GM12891 (cell line): ENCODE data around the gene SORL1.

Source experiments
- DNase-seq: peaks from one replicate; pipeline ENCODE4 v3.0.0; 2011; ENCODE audit warnings: low spot score; ENCODE audit not compliant: insufficient read length
- FAIRE-seq: peaks from 2 replicates; lab custom pipeline; 2011; peaks lifted over from hg19 to GRCh38; lab: Jason Lieb, UNC
- PAX5 ChIP-seq: IDR thresholded peaks from 2 replicates; pipeline ENCODE4 v1.6.1; 2011; ENCODE audit warnings: low read length, moderate library complexity, mild to moderate bottlenecking; ENCODE audit not compliant: insufficient read depth, severe bottlenecking
- POLR2A ChIP-seq: IDR thresholded peaks from 2 replicates; pipeline ENCODE4 v1.6.1; 2011; ENCODE audit warnings: low read depth, low read length, control low read depth
- POLR2AphosphoS5 ChIP-seq: IDR thresholded peaks from 2 replicates; pipeline ENCODE4 v1.6.1; 2011; ENCODE audit warnings: low read depth, low read length, control low read depth
- POU2F2 ChIP-seq: IDR thresholded peaks from 2 replicates; pipeline ENCODE4 v1.6.1; 2011; ENCODE audit warnings: low read depth, mild to moderate bottlenecking, control low read depth, low read length, moderate library complexity
- SPI1 ChIP-seq: IDR thresholded peaks from 2 replicates; pipeline ENCODE4 v1.6.1; 2011; ENCODE audit warnings: low read depth, low read length, control low read depth
- TAF1 ChIP-seq: IDR thresholded peaks from 2 replicates; pipeline ENCODE4 v1.6.1; 2011; ENCODE audit warnings: low read depth, low read length, control low read depth

The SORL1 gene

GRCh38 chr11:121439759-121440158 lies 12.4 kb upstream of the SORL1 start:
- DNase-seq (no peak), FAIRE-seq (no peak)
- no peak for TF ChIP-seq POLR2AphosphoS5
- TF ChIP-seq POLR2A = no peak
- no peak for TF ChIP-seq PAX5
- TF ChIP-seq SPI1 = no peak
- no peak for TF ChIP-seq POU2F2
- no peak for TF ChIP-seq TAF1

GRCh38 chr11:121441521-121441920 lies 10.6 kb upstream of the SORL1 start:
- no peak for DNase-seq
- no peak for TF ChIP-seq PAX5
- no peak for TF ChIP-seq POU2F2
- no peak for TF ChIP-seq POLR2AphosphoS5
- TF ChIP-seq POLR2A = no peak
- no peak for TF ChIP-seq SPI1
- no peak for TF ChIP-seq TAF1
- FAIRE-seq = no peak

DNA sequence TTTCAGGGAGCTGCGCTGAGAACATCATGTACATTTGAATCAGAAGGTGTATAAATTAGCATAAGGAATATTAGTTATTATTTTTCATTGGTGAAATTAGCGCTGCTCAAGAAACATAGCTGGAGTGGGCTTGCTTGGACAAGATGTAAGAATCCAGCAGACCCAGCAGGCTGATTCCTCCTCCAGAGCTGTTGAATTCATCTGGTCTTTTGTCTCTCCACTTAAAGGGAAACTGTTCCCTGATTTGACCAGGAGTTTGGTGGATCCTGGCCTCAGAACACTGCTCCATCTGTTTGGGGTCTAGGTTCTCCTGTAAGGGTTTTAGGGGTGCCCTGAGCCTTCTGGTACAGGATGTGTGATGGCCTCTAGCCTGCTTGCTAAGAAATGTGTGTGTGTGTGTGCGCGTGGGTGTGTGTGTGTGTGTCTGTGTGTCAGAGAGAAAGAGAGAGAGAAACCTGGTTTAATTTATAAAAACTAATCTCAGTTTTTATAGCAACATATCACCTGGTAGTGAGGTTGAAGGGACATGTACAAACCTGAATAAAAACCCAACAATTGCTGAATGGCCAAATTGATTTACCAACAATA lies 8.3 kb upstream of the SORL1 start:
- FAIRE-seq (peak; percentile 83), DNase-seq (no peak)
- TF ChIP-seq POLR2A (no peak), PAX5 (no peak), POU2F2 (no peak), POLR2AphosphoS5 (no peak), SPI1 (no peak), TAF1 (no peak)

DNA sequence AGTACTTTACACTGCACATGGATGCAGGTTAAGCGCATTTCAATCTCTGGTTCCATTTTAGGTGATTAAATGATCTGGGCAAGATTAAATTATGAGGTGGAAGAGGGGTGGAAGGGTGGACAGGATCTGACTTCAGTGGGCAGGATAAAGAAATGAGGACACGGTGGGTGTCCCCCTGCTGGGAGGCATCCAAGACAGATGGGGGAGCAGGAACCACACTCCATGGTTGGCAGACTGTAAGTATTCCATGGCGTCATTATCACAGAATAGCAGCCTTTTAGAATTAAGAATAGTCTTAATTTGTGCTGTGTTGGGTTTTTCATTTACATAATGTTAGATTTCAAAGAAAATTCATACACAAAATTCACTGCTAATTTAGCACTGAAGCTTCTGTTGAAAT lies 7.6 kb upstream of the SORL1 start:
- TF ChIP-seq PAX5 (no peak), SPI1 (no peak), POLR2A (no peak), TAF1 (no peak), POU2F2 (no peak), POLR2AphosphoS5 (no peak)
- DNase-seq = no peak
- FAIRE-seq = no peak

DNA sequence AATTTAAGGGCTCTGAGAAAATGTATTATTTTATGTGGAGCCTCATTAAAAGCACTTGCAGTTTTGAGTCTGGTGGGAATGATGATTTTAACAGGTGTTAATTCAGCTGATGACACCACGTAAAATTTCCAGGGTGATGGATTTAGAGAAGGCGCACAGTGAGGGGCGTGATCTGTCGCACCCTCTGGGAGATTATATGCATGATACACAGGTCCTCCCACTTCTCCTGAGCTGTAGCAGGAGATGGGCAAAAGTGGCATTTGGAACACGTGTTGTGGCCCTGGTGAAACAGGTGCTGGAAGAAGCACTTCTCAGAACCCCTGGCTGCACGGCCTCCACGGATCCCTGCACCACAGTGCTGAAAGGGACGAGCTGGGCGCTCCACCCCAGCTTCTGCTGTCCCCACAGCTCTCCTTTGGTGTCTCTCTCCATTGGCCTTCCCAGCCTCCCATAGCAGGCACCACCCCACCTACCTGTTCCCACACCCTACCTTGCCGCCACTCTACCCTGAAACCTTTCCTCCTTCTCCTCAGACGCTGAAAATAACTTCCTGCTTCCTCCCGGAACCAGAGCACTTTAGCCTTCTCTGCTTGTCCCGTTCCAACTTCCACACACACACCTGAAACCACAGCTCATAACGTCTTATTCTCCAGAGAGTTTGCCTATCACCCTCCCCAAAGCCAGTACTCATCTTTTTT lies 6.9 kb upstream of the SORL1 start:
- TF ChIP-seq SPI1 (no peak), POLR2A (no peak), POU2F2 (no peak), TAF1 (no peak)
- FAIRE-seq = peak; percentile 94
- DNase-seq = no peak

DNA sequence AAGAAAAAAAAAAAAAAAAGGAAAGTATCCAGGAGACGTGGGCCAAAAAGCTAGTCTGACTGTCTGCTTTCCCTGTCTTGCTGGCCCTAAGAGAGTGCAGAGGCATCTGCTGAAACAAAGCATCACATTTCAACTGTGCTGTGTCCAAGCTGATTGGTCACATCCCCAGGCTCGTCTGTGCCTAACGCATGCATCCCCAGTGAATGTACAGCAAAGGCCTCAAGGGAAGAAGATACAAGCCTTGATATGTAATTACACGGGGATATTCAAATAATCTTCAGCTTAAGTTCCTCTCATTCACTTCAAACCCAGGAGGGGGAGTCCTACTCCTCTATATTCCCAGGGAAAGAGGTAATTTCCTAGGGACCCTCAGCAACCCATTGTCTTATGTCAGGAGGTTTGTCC lies 5.4 kb upstream of the SORL1 start:
- peak; percentile 88 for FAIRE-seq
- DNase-seq = no peak
- no peak for TF ChIP-seq PAX5
- no peak for TF ChIP-seq POLR2A
- 0 out of 2 replicates have a peak, but pooled peaks have one; percentile 31 for TF ChIP-seq POLR2AphosphoS5

GRCh38 chr11:121448011-121448410 lies 4.1 kb upstream of the SORL1 start:
- no peak for DNase-seq
- no peak for FAIRE-seq
- no peak for TF ChIP-seq SPI1
- no peak for TF ChIP-seq POLR2AphosphoS5
- no peak for TF ChIP-seq POLR2A
- no peak for TF ChIP-seq PAX5
- TF ChIP-seq TAF1 = no peak
- no peak for TF ChIP-seq POU2F2

DNA sequence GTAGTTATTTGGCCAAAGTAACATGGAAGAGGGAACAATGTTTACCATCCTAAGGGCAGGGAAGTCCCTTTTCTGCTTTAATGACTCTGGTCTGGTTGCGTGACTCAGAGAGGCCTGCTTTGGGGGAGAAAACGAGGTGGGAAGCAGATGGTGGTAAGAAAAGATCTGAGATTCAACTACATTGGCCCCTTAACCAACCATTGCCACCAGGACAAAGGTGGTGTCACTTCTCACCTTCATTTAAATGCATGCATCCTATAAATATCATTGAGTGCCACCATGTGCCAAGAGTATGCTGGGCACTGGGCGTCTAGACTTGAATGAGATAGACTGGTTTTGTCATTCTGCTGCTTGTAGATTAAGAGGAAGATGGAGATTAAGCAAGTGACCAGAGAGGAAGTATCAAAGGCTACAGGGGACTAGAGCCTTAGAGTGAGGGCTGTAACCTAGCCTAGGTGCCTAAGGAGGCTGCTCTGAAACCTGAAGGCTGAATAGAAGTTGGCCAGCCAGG lies 3.6 kb upstream of the SORL1 start:
- DNase-seq (no peak), FAIRE-seq (peak; percentile 96)
- TF ChIP-seq SPI1 (peak; percentile 25; the same call in 1 of the 2 replicates), TAF1 (peak; percentile 42; the same call in 1 of the 2 replicates), POU2F2 (peak; percentile 68; the same call in 1 of the 2 replicates), PAX5 (no peak)

- no peak for FAIRE-seq
- TF ChIP-seq POLR2A = no peak
- no peak; the same call in 1 of the 2 replicates for TF ChIP-seq TAF1
- no peak for TF ChIP-seq PAX5
- TF ChIP-seq SPI1 = peak; percentile 91
- DNase-seq = no peak
Observed at GRCh38 chr11:121449123-121449522, 3.0 kb upstream of the SORL1 start.

- DNase-seq (no peak), FAIRE-seq (no peak)
- TF ChIP-seq PAX5 (no peak), POLR2A (no peak), SPI1 (no peak), POU2F2 (no peak), TAF1 (no peak), POLR2AphosphoS5 (no peak)
Observed at GRCh38 chr11:121449626-121450025, 2.5 kb upstream of the SORL1 start.
